Peyer's patch (tissue), 4 donors: Measurements from ENCODE around the gene CRB2.
"Not testable (repeated sequence)": the region's sequence is repeated elsewhere in the genome, so short reads cannot be mapped to it uniquely, and the experiment has no call there.

Source experiments
- POLR2A ChIP-seq, 2 donors: fragments of 450-650 bp; IDR thresholded peaks; one replicate each; pipeline ENCODE4 v1.5.1; 2017; ENCODE audit warnings: antibody characterized with exemption in 2 of 2, mild to moderate bottlenecking in 2 of 2, moderate library complexity in 2 of 2
- TF ChIP-seq, protein P1 (sequence below), 6 experiments: fragments of 450-650 bp in 4 of 6; fragments of 200-600 bp in 2 of 6; sonication (generic) in 1 of 6; IDR thresholded peaks; one replicate each; pipeline ENCODE4 v1.5.1; 2017 to 2019; ENCODE audit warnings: antibody characterized with exemption in 6 of 6, mild to moderate bottlenecking in 3 of 6, moderate library complexity in 1 of 6

DNA sequence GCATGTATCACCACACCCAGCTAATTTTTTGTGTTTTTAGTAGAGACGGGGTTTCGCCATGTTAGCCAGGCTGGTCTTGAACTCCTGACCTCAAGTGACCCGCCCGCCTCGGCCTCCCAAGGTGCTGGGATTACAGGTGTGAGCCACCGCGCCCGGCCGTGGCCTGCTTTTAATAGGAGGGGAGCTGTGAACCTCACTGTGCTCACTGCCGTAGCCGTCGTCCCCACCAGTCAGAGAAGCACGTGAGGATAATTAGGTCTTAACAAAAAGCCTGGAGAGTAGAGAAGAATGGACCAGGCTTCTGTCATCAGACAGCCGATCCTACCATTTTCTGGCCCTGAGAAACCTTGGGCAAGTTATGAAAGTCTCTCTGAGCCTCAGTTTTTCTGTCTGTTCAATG lies 42.9 kb downstream of the CRB2 start:
- TF ChIP-seq, protein P1, sequence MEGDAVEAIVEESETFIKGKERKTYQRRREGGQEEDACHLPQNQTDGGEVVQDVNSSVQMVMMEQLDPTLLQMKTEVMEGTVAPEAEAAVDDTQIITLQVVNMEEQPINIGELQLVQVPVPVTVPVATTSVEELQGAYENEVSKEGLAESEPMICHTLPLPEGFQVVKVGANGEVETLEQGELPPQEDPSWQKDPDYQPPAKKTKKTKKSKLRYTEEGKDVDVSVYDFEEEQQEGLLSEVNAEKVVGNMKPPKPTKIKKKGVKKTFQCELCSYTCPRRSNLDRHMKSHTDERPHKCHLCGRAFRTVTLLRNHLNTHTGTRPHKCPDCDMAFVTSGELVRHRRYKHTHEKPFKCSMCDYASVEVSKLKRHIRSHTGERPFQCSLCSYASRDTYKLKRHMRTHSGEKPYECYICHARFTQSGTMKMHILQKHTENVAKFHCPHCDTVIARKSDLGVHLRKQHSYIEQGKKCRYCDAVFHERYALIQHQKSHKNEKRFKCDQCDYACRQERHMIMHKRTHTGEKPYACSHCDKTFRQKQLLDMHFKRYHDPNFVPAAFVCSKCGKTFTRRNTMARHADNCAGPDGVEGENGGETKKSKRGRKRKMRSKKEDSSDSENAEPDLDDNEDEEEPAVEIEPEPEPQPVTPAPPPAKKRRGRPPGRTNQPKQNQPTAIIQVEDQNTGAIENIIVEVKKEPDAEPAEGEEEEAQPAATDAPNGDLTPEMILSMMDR (IDR thresholded peaks at IDR 0.05), result not testable (repeated sequence)
- TF ChIP-seq POLR2A (IDR thresholded peaks at IDR 0.05), result not testable (repeated sequence)
